Endothelial cell of umbilical vein (primary cell): ENCODE data around the gene CHRNB1. TPM values are rescaled to one million over a fixed set of nuclear protein-coding genes. Genes with fewer than 3 reads are reported as not detected.

ENCODE experiments used
- BruUV-seq: library from RNA; stranded (reverse); fragments of 400-500 nt; replicated peaks from 2 replicates; lab custom pipeline; 2021; lab: Mats Ljungman, UMichigan
- CTCF ChIA-PET: fragments of 300-600, 350-600 bp; sonication (Branson Sonifier 250); formaldehyde crosslinking; loops from one replicate; lab custom pipeline; 2021; ENCODE audit warnings: antibody characterized with exemption, inconsistent platforms; lab: Charles Lee
- POLR2A ChIA-PET: fragments of 300-600, 350-600 bp; sonication (Branson Sonifier 250); formaldehyde crosslinking; loops from one replicate; lab custom pipeline; 2021; ENCODE audit warnings: antibody characterized with exemption, inconsistent platforms; lab: Charles Lee
- DNase-seq: peaks from one replicate; pipeline ENCODE4 v3.0.0-alpha.2; 2011; ENCODE audit warnings: low read depth, low spot score
- FAIRE-seq: peaks from 2 replicates; lab custom pipeline; 2011; peaks lifted over from hg19 to GRCh38; lab: Jason Lieb, UNC
- H2AFZ ChIP-seq: 2 replicates; pipeline ENCODE4 v1.6.0; 2012; ENCODE audit warnings: low read depth, low read length, control low read depth, inconsistent platforms
- H3K27ac ChIP-seq: 2 replicates; pipeline ENCODE4 v1.5.1; 2011; ENCODE audit warnings: low read depth, mild to moderate bottlenecking, control low read depth, low read length, moderate library complexity; ENCODE audit not compliant: insufficient read depth
- H3K27me3 ChIP-seq, 2 experiments: 2 replicates each; pipeline versions ENCODE4 v1.6.0 to v1.6.1; 2011; ENCODE audit warnings: low read length in 2 of 2, mixed read lengths in 1 of 2; ENCODE audit not compliant: control insufficient read depth in 2 of 2, insufficient read depth in 2 of 2
- H3K36me3 ChIP-seq, 2 experiments: 2 replicates in 1 of 2; 3 replicates in 1 of 2; pipeline ENCODE4 v1.5.1; 2011; ENCODE audit warnings: low read length in 2 of 2, mild to moderate bottlenecking in 1 of 2, moderate library complexity in 1 of 2; ENCODE audit not compliant: control insufficient read depth in 2 of 2, insufficient read depth in 2 of 2; ENCODE audit errors: extremely low read depth in 1 of 2
- H3K4me1 ChIP-seq: 3 replicates; pipeline ENCODE4 v1.5.1; 2011; ENCODE audit warnings: mild to moderate bottlenecking, low read length; ENCODE audit not compliant: control insufficient read depth, insufficient read depth; ENCODE audit errors: extremely low read depth
- H3K4me2 ChIP-seq: 2 replicates; pipeline ENCODE4 v1.6.1; 2011; ENCODE audit warnings: low read length, control low read depth, mixed read lengths; ENCODE audit not compliant: insufficient read depth
- H3K4me3 ChIP-seq, 3 experiments: fragments of 200-600 bp in 1 of 3; sonication (generic), shearing (Covaris generic) in 1 of 3; replicated peaks in 1 of 3; 2 replicates each; pipeline ENCODE4 v1.5.1; 2011 to 2016; ENCODE audit warnings: control low read depth in 3 of 3, low read length in 3 of 3, mild to moderate bottlenecking in 2 of 3, inconsistent platforms in 1 of 3, low read depth in 1 of 3, moderate library complexity in 1 of 3; ENCODE audit not compliant: insufficient read depth in 1 of 3
- H3K79me2 ChIP-seq: 2 replicates; pipeline ENCODE4 v1.6.0; 2012; ENCODE audit warnings: low read length, inconsistent platforms; ENCODE audit not compliant: control insufficient read depth, insufficient read depth
- H3K9ac ChIP-seq: replicated peaks from 2 replicates; pipeline ENCODE3; 2011; ENCODE audit warnings: low read length, control low read depth; ENCODE audit not compliant: insufficient read depth; ENCODE audit errors: extremely low read depth
- H3K9me1 ChIP-seq: replicated peaks from 3 replicates; pipeline ENCODE4 v1.6.0; 2011; ENCODE audit warnings: mild to moderate bottlenecking, low read length; ENCODE audit not compliant: control insufficient read depth, insufficient read depth; ENCODE audit errors: extremely low read depth
- H3K9me3 ChIP-seq: replicated peaks from 2 replicates; pipeline ENCODE4 v1.5.1; 2012; ENCODE audit warnings: low read length, inconsistent platforms; ENCODE audit not compliant: control insufficient read depth, insufficient read depth
- H4K20me1 ChIP-seq: replicated peaks from 2 replicates; pipeline ENCODE3; 2011; ENCODE audit warnings: mild to moderate bottlenecking, low read length; ENCODE audit not compliant: control insufficient read depth, insufficient read depth; ENCODE audit errors: extremely low read depth
- CTCF ChIP-seq, 2 donors: IDR thresholded peaks; 1 replicate in 1 of 2; 2 replicates in 1 of 2; pipeline ENCODE4 v1.5.1; 2011; ENCODE audit warnings: low read length in 2 of 2, mild to moderate bottlenecking in 2 of 2, moderate library complexity in 2 of 2, control low read depth in 1 of 2, inconsistent platforms in 1 of 2, low read depth in 1 of 2; ENCODE audit not compliant: insufficient read depth in 1 of 2; ENCODE audit errors: extremely low read depth in 1 of 2
- EZH2 ChIP-seq: IDR thresholded peaks from 2 replicates; pipeline ENCODE4 v1.6.1; 2012; ENCODE audit warnings: borderline replicate concordance, low read depth, mild to moderate bottlenecking, moderate library complexity, low read length, inconsistent platforms; ENCODE audit not compliant: severe bottlenecking
- FOS ChIP-seq: IDR thresholded peaks from 2 replicates; pipeline ENCODE4 v1.6.1; 2011; ENCODE audit warnings: mild to moderate bottlenecking, low read length, moderate library complexity, borderline replicate concordance; ENCODE audit not compliant: insufficient read depth
- GATA2 ChIP-seq: IDR thresholded peaks from 2 replicates; pipeline ENCODE4 v1.7.0; 2011; ENCODE audit warnings: low read depth, mild to moderate bottlenecking, moderate library complexity, mixed read lengths, low read length; ENCODE audit not compliant: insufficient read length, insufficient read depth
- MAX ChIP-seq: IDR thresholded peaks from 2 replicates; pipeline ENCODE4 v1.6.1; 2011; ENCODE audit not compliant: insufficient read depth, insufficient read length
- MYC ChIP-seq: IDR thresholded peaks from one replicate; pipeline ENCODE4 v1.6.1; 2011; ENCODE audit warnings: mild to moderate bottlenecking, low read depth, low read length
- POLR2A ChIP-seq: IDR thresholded peaks from 2 replicates; pipeline ENCODE4 v1.6.1; 2012; ENCODE audit warnings: low read depth, mild to moderate bottlenecking, control low read depth, low read length
- dilution Hi-C: fragments of 300-500 bp; cut with MboI; formaldehyde crosslinking; loops from one replicate; pipeline ENCODE4 v1.15.0; 2019; ENCODE audit warnings: low sequenced_read_pairs; ENCODE audit not compliant: extremely low pct_ligation_motif_present
- intact Hi-C: fragments of 100-400 bp; cut with micrococcal nuclease; formaldehyde crosslinking; loops from one replicate; pipeline ENCODE4 v1.10.0; 2022
- polyA plus RNA-seq, 4 experiments: library from polyadenylated mRNA; depleted of rRNA in 3 of 4; stranded (reverse) in 3 of 4; unstranded in 1 of 4; fragments of >200 nt; gene quantifications; 2 replicates each; pipeline versions ENCODE4 v1.2.1 to v1.2.3, GENCODE V29; 2011 to 2012; ENCODE audit warnings: missing spikeins in 1 of 4
- total RNA-seq: library from RNA; stranded (reverse); gene quantifications from 2 replicates; pipeline ENCODE4 v1.2.3, GENCODE V29; 2021

The CHRNB1 gene
- total and polyA plus RNA-seq, 2 donors (not counting 3 experiments of a cell fraction or from before 2014, with no cell fraction given) = 5.6 to 9.3 TPM

GRCh38 chr17:7442142-7442541, 2.7 kb upstream of the CHRNB1 start:
- no peaks in the 10 kb centered on the region for H3K9me3 ChIP-seq
- no peak overlapping the region for H3K9ac ChIP-seq
- intact Hi-C loops (no loop called here), dilution Hi-C loops (no loop called here)
- CTCF ChIA-PET = interaction anchor here (1.2 to 3.0 kb wide), 3 partner anchors 38 to 119 kb away, joined by 3 to 17 read pairs (median 7); no protein-coding TSS in a partner anchor
- H3K4me3 ChIP-seq = no peak overlapping the region
- POLR2A ChIA-PET = no interaction called here
- H2AFZ ChIP-seq = no peak overlapping the region
- no peaks in the 10 kb centered on the region for H3K9me1 ChIP-seq
- no peaks in the 10 kb centered on the region for H3K79me2 ChIP-seq
- no peaks in the 10 kb centered on the region for H4K20me1 ChIP-seq
- H3K27ac ChIP-seq = no peak overlapping the region
- H3K27me3 ChIP-seq = peaks cover 31 to 42% of the 10 kb centered on the region in 2 experiments
- H3K4me2 ChIP-seq = no peak overlapping the region
- H3K36me3 ChIP-seq = no peaks in the 10 kb centered on the region
- TF ChIP-seq MYC = no peak
- TF ChIP-seq POLR2A = no peak
- TF ChIP-seq CTCF (IDR thresholded peaks at IDR 0.05; ENCODE audit: extremely low read depth in 1 of 2, insufficient read depth in 1 of 2, low read depth in 1 of 2, low read length in 2 of 2) = no peak
- no peak for FAIRE-seq
- peaks cover 20% of the 10 kb centered on the region for H3K4me1 ChIP-seq
- no TSS peak for BruUV-seq
- DNase-seq = no peak

- dilution Hi-C loops = no loop called here
- intact Hi-C loops = no loop called here
- no TSS peak for BruUV-seq
- no peaks in the 10 kb centered on the region for H3K9me1 ChIP-seq
- H3K36me3 ChIP-seq = no peaks in the 10 kb centered on the region
- H3K27me3 ChIP-seq = peaks cover 29 to 41% of the 10 kb centered on the region in 2 experiments
- H3K9ac ChIP-seq = no peak overlapping the region
- CTCF ChIA-PET = interaction anchor here (0.9 to 4.1 kb wide), 10 partner anchors 7 to 398 kb away, joined by 3 to 30 read pairs (median 4); partner anchors contain the start of genes TMEM102 and TNFSF13
- FAIRE-seq (peak; percentile 54), DNase-seq (peak; percentile 14)
- no peaks in the 10 kb centered on the region for H3K79me2 ChIP-seq
- no peak overlapping the region for H3K4me2 ChIP-seq
- no peak overlapping the region for H3K4me3 ChIP-seq
- H3K4me1 ChIP-seq = peaks cover 20% of the 10 kb centered on the region
- H4K20me1 ChIP-seq = no peaks in the 10 kb centered on the region
- H3K9me3 ChIP-seq = no peaks in the 10 kb centered on the region
- no peak overlapping the region for H3K27ac ChIP-seq
- POLR2A ChIA-PET = interaction anchor here (1.2 kb wide), 1 partner anchor 40 kb away, joined by 7 read pairs; the partner anchor contains the start of gene POLR2A
- H2AFZ ChIP-seq = no peak overlapping the region
- TF ChIP-seq CTCF (IDR thresholded peaks at IDR 0.05; ENCODE audit: extremely low read depth in 1 of 2, insufficient read depth in 1 of 2, low read depth in 1 of 2, low read length in 2 of 2) (no peak), MYC (no peak), EZH2 (no peak), POLR2A (no peak), MAX (no peak), GATA2 (no peak), FOS (peak; percentile 31)
Observed at GRCh38 chr17:7443499-7444485, 1.1 kb upstream of the CHRNB1 start.
